GM19438 (cell line): ENCODE measurements around the gene GABRG1.

Experiments used
- ATAC-seq: cut with Tn5 transposase; IDR thresholded peaks from one replicate; pipeline ENCODE4 v1.9.1; 2021; ENCODE audit warnings: low read depth; ENCODE audit not compliant: unreplicated experiment

The GABRG1 gene

GRCh38 chr4:46123913-46124755 lies at the start of gene GABRG1:
TSS of gene GABRG1 (minus strand) at chr4:46124054. CDS start at chr4:46123913, 141 bp downstream.
- ATAC-seq: no peak

GRCh38 chr4:46146993-46147392 lies 23.1 kb upstream of the GABRG1 start:
- no peak for ATAC-seq

GRCh38 chr4:46131498-46132057 lies 7.7 kb upstream of the GABRG1 start:
- no peak for ATAC-seq

GRCh38 chr4:46124773-46125413 lies 1.0 kb upstream of the GABRG1 start:
- no peak for ATAC-seq

GRCh38 chr4:46081674-46082073 lies 42.2 kb downstream of the GABRG1 start:
- no peak for ATAC-seq

GRCh38 chr4:46081248-46081647 lies 42.6 kb downstream of the GABRG1 start:
- ATAC-seq: no peak

- no peak for ATAC-seq
Observed at GRCh38 chr4:46073778-46074177, 50.1 kb downstream of the GABRG1 start.

- ATAC-seq: no peak
Observed at GRCh38 chr4:46051392-46051791, 72.5 kb downstream of the GABRG1 start.

GRCh38 chr4:46032056-46032455 lies 91.8 kb downstream of the GABRG1 start:
- ATAC-seq: no peak

- no peak for ATAC-seq
Observed at GRCh38 chr4:46016306-46016705, 107.5 kb downstream of the GABRG1 start.

GRCh38 chr4:45992728-45993127 lies 131.1 kb downstream of the GABRG1 start:
- no peak for ATAC-seq

GRCh38 chr4:45989775-45990174 lies 134.1 kb downstream of the GABRG1 start:
- ATAC-seq: no peak

GRCh38 chr4:45987858-45988257 lies 136.0 kb downstream of the GABRG1 start:
- no peak for ATAC-seq
